NCI-H2107 treated with DMSO at 0.1 percent for 48 hours (cell line): ENCODE data around the gene GRIN3B.

ENCODE experiments used
- DNase-seq: peaks from one replicate; lab custom pipeline; 2025; ENCODE audit not compliant: unreplicated experiment; lab: John Stamatoyannopoulos, UW

GRIN3B gene

GRCh38 chr19:1006711-1007398 lies 6.6 kb downstream of the GRIN3B start:
- DNase-seq, result no peak

- DNase-seq, result no peak
Observed at GRCh38 chr19:1007399-1008251, 7.4 kb downstream of the GRIN3B start.

- no peak for DNase-seq
Observed at GRCh38 chr19:1008268-1009040, 8.2 kb downstream of the GRIN3B start.

GRCh38 chr19:1009041-1009980 lies 9.1 kb downstream of the GRIN3B start:
- DNase-seq, result no peak

GRCh38 chr19:1009981-1010538 lies 9.8 kb downstream of the GRIN3B start:
- no peak for DNase-seq

GRCh38 chr19:1010586-1011510 lies 10.6 kb downstream of the GRIN3B start:
- no peak for DNase-seq

GRCh38 chr19:1011831-1012333 lies 11.7 kb downstream of the GRIN3B start:
- no peak for DNase-seq

- DNase-seq, result no peak
Observed at GRCh38 chr19:1012334-1012733, 12.1 kb downstream of the GRIN3B start.

- no peak for DNase-seq
Observed at GRCh38 chr19:1013218-1013617, 13.0 kb downstream of the GRIN3B start.

- DNase-seq, result no peak
Observed at GRCh38 chr19:1014161-1015060, 14.2 kb downstream of the GRIN3B start.

- DNase-seq, result no peak
Observed at GRCh38 chr19:1015061-1015781, 15.0 kb downstream of the GRIN3B start.

- no peak for DNase-seq
Observed at GRCh38 chr19:1015782-1016646, 15.8 kb downstream of the GRIN3B start.

- DNase-seq, result no peak
Observed at GRCh38 chr19:1016647-1017114, 16.5 kb downstream of the GRIN3B start.

GRCh38 chr19:1017115-1017905 lies 17.1 kb downstream of the GRIN3B start:
- DNase-seq, result no peak

GRCh38 chr19:1017906-1018305 lies 17.7 kb downstream of the GRIN3B start:
- DNase-seq, result no peak
